ENCODE results near the gene CELF1.

Gene CELF1

DNA sequence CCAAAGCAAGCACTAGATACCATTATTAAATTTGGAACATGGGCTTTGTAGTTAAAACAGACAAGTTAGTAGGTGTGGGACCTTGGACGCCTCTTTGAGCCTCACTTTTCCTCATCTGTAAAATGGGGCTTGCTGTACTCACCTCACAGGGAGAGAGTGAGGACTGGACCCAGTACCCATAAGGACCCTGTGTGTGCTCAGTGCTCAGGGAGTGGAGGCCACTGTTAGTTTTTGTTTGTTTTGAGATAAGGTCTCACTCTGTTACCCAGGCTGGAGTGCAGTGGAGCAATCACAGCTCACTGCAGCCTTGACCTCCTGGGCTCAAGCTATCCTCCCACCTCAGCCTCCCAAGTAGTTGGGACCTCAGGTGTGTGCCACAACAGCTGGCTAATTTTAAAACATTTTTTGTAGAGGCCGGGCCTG lies 112.9 kb downstream of the CELF1 start:
- no peak overlapping the region for H3K9ac ChIP-seq (ENCODE audit: low read depth, low read length)
- no peak overlapping the region for H3K4me3 ChIP-seq (ENCODE audit: low read length)
- no peaks in the 10 kb centered on the region for H3K4me1 ChIP-seq (ENCODE audit: control insufficient read depth, insufficient read depth, low read length)
- no peak overlapping the region for H3K4me2 ChIP-seq (ENCODE audit: low read length)
- H3K27me3 ChIP-seq (ENCODE audit: control insufficient read depth, insufficient read depth, low read length) = no peaks in the 10 kb centered on the region
- H3K36me3 ChIP-seq (ENCODE audit: insufficient read depth, low read length) = peaks cover 15% of the 10 kb centered on the region
- no peaks in the 10 kb centered on the region for H3K9me3 ChIP-seq (replicated peaks; ENCODE audit: low read length)

DNA sequence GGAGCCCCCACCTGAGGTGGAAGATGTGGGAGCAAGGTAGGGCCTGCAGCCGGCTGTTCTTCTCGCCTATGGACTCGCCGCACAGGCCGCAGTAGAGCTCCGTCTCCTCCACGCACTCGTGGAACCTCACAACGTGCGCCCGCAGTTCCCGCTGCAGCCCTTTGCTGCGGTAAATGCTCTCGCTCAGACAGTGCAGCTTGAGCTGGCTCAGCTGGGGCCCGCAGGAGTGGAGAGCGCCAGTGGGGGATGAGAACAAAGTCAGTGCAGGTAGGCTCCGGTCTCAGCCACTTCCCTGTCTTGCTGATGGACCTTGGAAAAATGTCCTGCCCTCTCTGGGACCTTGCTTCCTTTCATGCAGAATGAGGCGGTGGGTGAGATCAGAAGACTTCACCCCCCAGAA lies 114.2 kb downstream of the CELF1 start:
- H3K4me1 ChIP-seq (ENCODE audit: control insufficient read depth, insufficient read depth, low read length) = peaks cover 12% of the 10 kb centered on the region
- H3K4me3 ChIP-seq (ENCODE audit: low read length) = no peak overlapping the region
- H3K4me2 ChIP-seq (ENCODE audit: low read length) = no peak overlapping the region
- no peaks in the 10 kb centered on the region for H3K9me3 ChIP-seq (replicated peaks; ENCODE audit: low read length)
- H3K9ac ChIP-seq (ENCODE audit: low read depth, low read length) = no peak overlapping the region
- H3K27me3 ChIP-seq (ENCODE audit: control insufficient read depth, insufficient read depth, low read length) = no peaks in the 10 kb centered on the region
- H3K36me3 ChIP-seq (ENCODE audit: insufficient read depth, low read length) = peaks cover 15% of the 10 kb centered on the region

DNA sequence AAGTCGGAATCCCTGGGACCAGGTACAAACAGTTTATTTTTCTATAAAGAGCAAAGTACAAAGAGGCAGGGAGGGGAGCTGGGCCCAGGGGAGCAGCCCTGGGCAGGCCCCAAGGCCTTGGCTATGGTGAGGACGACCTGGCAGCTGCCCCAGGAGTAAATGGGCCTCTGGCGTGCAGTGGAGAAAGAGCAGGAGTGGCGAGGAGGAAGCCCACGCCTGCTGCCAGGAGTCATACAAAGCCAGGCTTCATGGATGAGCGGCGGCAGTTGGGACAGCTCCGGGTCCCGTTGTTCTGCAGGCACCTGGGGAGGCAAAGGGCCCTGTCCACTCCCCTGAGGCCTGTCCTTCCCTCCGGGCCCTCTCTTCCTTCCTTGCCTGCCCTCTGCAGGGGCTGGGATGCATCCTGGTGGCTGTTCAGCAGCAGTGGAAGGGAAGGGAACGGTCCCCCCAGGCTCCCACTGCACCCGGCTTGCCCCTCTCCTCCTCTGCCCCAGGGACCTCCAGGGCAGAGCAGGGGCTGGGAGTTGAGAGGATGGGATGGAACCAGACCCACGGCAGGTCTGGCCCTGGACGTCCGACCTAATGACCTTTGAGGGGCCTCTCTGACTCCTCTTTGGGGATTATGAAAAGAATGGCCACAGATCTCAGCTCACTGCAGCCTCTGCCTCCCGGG lies 115.0 kb downstream of the CELF1 start:
- H3K9ac ChIP-seq (ENCODE audit: low read depth, low read length) = no peak overlapping the region
- H3K27me3 ChIP-seq (ENCODE audit: control insufficient read depth, insufficient read depth, low read length) = no peaks in the 10 kb centered on the region
- peaks cover 16% of the 10 kb centered on the region for H3K4me1 ChIP-seq (ENCODE audit: control insufficient read depth, insufficient read depth, low read length)

DNA sequence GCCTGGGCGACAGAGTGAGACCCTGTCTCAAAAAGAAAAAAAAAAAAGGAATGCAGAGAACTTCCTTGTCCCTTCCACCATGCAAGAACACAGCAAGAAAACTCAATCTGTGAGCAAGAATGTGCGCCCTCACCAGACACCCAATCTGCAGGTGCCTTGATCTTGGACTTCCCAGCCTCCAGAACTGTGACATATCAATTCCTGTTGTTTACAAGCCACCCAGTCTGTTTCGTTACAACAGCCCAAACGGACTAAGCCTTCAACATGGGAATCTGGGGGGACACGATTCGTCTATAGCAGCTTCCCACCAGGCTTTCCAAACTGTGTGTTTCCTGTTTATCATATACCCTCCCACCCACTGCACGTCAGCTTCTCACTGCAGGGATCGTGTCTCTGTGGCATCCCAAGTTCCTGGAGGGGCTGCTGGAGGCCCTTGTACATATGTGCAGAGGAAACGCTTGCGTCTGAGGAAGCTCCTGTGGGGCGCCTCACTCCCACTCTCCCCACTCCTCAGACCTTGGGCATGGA lies 115.7 kb downstream of the CELF1 start:
- Histone ChIP-seq H3K36me3 (ENCODE audit: insufficient read depth, low read length) (peaks cover 5% of the 10 kb centered on the region), H3K27me3 (ENCODE audit: control insufficient read depth, insufficient read depth, low read length) (no peaks in the 10 kb centered on the region), H3K4me3 (ENCODE audit: low read length) (no peak overlapping the region), H3K9me3 (replicated peaks; ENCODE audit: low read length) (no peaks in the 10 kb centered on the region), H3K4me1 (ENCODE audit: control insufficient read depth, insufficient read depth, low read length) (peaks cover 16% of the 10 kb centered on the region), H3K9ac (ENCODE audit: low read depth, low read length) (no peak overlapping the region), H3K4me2 (ENCODE audit: low read length) (no peak overlapping the region)

More for the DNA sequence above, 115.0 kb downstream of the CELF1 start:
- Histone ChIP-seq H3K4me3 (ENCODE audit: low read length) (no peak overlapping the region), H3K4me2 (ENCODE audit: low read length) (no peak overlapping the region), H3K9me3 (replicated peaks; ENCODE audit: low read length) (no peaks in the 10 kb centered on the region), H3K36me3 (ENCODE audit: insufficient read depth, low read length) (peaks cover 9% of the 10 kb centered on the region)

DNA sequence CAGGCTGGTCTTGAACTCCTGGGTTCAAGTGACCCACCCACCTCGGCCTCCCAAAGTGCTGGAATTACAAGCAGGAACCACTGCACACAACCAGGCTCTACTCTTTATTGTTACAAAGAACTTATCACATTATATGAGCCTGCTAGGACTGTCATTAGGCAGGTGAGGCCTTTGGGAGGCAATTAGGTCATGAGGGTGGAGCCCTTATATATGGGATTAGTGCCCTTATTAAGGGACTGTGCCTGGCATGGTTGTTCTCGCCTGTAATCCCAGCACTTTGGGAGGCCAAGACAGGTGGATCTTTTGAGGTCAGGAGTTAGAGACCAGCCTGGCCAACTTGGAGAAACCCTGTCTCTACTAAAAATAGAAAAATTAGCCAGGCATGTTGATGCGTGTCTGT lies 116.2 kb downstream of the CELF1 start:
- no peak overlapping the region for H3K9ac ChIP-seq (ENCODE audit: low read depth, low read length)
- H3K36me3 ChIP-seq (ENCODE audit: insufficient read depth, low read length) = peaks cover 5% of the 10 kb centered on the region
- H3K27me3 ChIP-seq (ENCODE audit: control insufficient read depth, insufficient read depth, low read length) = no peaks in the 10 kb centered on the region
- no peak overlapping the region for H3K4me3 ChIP-seq (ENCODE audit: low read length)
- H3K4me2 ChIP-seq (ENCODE audit: low read length) = no peak overlapping the region
- peaks cover 16% of the 10 kb centered on the region for H3K4me1 ChIP-seq (ENCODE audit: control insufficient read depth, insufficient read depth, low read length)
- H3K9me3 ChIP-seq (replicated peaks; ENCODE audit: low read length) = no peaks in the 10 kb centered on the region

DNA sequence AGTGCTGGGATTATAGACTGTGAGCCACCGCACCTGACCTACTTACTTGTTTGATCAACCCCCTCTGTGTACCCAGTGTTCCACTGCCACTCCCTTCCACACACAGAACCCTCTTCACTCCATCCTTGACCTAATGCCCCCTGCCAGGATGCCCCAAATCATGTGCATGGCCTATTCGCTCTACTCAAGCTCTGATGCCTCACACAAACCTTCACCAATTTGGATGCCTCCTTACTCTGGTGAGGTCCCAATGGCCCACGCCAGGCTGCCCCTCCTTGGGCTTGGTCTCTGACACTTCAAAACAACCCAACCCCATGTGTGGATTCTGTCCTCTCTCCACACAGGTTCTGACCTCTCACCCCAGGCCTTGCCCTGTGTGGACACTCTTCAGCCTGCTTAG lies 117.2 kb downstream of the CELF1 start:
- Histone ChIP-seq H3K27me3 (ENCODE audit: control insufficient read depth, insufficient read depth, low read length) (no peaks in the 10 kb centered on the region), H3K4me1 (ENCODE audit: control insufficient read depth, insufficient read depth, low read length) (peaks cover 16% of the 10 kb centered on the region), H3K9ac (ENCODE audit: low read depth, low read length) (no peak overlapping the region), H3K4me2 (ENCODE audit: low read length) (no peak overlapping the region), H3K4me3 (ENCODE audit: low read length) (no peak overlapping the region), H3K36me3 (ENCODE audit: insufficient read depth, low read length) (no peaks in the 10 kb centered on the region), H3K9me3 (replicated peaks; ENCODE audit: low read length) (no peaks in the 10 kb centered on the region)

DNA sequence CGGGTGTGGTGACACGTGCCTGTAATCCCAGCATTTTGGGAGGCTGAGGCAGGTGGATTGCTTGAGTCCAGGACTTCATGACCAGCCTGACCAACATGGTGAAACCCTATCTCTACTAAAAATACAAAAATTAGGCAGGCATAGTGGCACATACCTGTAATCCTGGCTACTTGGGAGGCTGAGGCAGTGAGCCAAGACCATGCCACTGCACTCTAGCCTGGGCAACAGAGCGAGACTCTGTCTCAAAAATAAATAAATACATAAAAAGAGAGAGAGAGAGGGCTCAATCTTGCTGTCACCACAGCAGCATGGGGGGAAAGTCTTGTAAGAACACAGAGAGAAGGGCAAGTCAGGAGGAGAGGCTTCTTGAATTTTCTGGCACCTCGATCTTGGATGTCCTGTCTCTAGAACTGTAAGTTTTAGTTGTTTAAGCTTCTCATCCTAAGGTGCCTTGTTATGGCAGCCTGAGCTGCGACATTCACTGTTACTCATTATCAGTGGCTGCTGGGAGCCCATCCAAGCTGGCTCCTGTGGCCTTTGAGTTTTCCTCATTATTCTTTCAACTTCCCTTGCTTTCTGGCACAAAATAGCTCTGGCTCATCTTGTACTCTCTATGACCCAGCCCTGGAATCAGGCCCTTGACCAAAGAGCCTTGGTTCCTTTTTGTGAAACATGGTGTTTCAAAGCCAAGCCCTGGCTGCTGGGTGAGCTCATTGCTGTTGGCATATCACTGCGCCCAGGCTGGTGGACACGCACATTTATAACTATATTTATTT lies 118.7 kb downstream of the CELF1 start:
- Histone ChIP-seq H3K9ac (ENCODE audit: low read depth, low read length) (no peak overlapping the region), H3K4me2 (ENCODE audit: low read length) (no peak overlapping the region), H3K36me3 (ENCODE audit: insufficient read depth, low read length) (no peaks in the 10 kb centered on the region), H3K4me3 (ENCODE audit: low read length) (no peak overlapping the region), H3K4me1 (ENCODE audit: control insufficient read depth, insufficient read depth, low read length) (peaks cover 16% of the 10 kb centered on the region), H3K9me3 (replicated peaks; ENCODE audit: low read length) (no peaks in the 10 kb centered on the region), H3K27me3 (ENCODE audit: control insufficient read depth, insufficient read depth, low read length) (no peaks in the 10 kb centered on the region)

DNA sequence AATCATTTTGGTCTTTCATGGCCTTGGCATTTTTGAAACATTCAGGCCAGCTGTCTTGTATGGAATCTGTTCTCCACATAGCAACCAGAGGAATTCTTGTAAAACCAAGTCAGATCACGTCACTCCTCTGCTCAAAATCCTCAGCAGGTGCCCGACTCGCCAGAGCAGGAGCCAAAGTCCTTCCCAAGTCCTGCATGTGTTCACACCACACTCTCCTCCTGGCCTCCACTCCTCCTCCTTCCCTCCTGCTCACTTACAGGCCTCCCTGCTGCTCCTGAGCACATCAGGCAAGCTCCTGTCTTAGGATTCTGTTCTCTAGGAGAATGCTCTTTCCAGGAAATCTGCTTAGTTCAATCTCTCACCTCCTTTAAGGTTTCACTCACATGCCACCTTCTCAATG lies 119.8 kb downstream of the CELF1 start:
- no peak overlapping the region for H3K4me3 ChIP-seq (ENCODE audit: low read length)
- H3K4me1 ChIP-seq (ENCODE audit: control insufficient read depth, insufficient read depth, low read length) = peaks cover 16% of the 10 kb centered on the region
- H3K4me2 ChIP-seq (ENCODE audit: low read length) = no peak overlapping the region
- no peaks in the 10 kb centered on the region for H3K9me3 ChIP-seq (replicated peaks; ENCODE audit: low read length)
- no peaks in the 10 kb centered on the region for H3K27me3 ChIP-seq (ENCODE audit: control insufficient read depth, insufficient read depth, low read length)
- H3K36me3 ChIP-seq (ENCODE audit: insufficient read depth, low read length) = no peaks in the 10 kb centered on the region
- H3K9ac ChIP-seq (ENCODE audit: low read depth, low read length) = no peak overlapping the region

DNA sequence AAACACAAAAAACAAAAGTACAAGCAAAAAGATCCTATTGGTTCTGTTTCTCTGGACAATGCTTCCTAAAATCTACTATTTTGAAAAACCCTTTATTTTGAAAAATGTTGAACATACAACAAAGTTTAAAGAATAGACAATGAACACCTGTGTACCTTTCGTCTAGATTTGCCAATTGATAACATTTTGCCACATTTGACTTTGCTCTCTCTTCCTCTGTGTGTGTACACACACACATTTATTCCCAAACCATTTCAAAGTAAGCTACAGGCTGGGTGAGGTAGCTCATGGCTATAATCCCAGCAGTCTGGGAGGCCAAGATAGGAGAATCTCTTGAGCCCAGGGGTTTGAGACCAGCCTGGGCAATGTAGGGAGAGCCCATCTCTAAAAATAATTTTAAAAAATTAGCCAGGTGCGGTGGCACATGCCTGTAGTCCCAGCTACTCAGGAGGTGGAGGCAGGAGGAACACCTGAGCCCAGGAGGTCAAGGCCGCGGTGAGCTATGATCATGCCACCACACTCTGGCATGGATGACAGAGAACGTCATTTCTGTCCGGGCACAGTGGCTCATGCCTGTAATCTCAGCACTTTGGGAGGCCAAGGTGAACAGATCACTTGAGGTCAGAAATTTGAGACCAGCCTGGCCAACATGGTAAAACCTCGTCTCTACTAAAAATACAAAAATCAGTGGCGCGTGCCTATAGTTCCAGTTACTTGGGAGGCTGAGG lies 121.4 kb downstream of the CELF1 start:
- H3K4me2 ChIP-seq (ENCODE audit: low read length) = no peak overlapping the region

DNA sequence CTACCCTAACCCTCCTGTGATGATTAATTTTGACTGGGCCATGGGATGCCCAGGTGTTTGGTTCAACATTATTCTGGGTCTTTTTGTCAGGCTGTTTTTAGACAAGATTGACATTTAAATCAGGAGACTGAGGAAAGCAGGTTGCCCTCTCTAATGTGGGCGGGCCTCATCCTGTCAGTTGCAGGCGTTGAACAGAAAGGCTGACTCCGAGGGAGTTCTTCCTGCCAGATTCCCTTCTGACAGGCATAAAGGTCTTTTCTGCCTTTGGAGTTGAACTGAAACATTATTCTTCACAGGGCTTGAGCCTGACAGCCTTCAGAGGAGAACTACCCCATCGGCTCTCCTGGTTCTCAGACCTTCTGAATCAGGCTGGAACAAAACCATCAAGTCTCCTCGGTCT lies 122.4 kb downstream of the CELF1 start:
- H3K9ac ChIP-seq (ENCODE audit: low read depth, low read length) = no peak overlapping the region
- H3K36me3 ChIP-seq (ENCODE audit: insufficient read depth, low read length) = no peaks in the 10 kb centered on the region
- H3K4me1 ChIP-seq (ENCODE audit: control insufficient read depth, insufficient read depth, low read length) = peaks cover 16% of the 10 kb centered on the region
- H3K9me3 ChIP-seq (replicated peaks; ENCODE audit: low read length) = no peaks in the 10 kb centered on the region
- H3K4me3 ChIP-seq (ENCODE audit: low read length) = no peak overlapping the region
- H3K27me3 ChIP-seq (ENCODE audit: control insufficient read depth, insufficient read depth, low read length) = no peaks in the 10 kb centered on the region
- no peak overlapping the region for H3K4me2 ChIP-seq (ENCODE audit: low read length)

More for the DNA sequence above, 121.4 kb downstream of the CELF1 start:
- Histone ChIP-seq H3K9me3 (replicated peaks; ENCODE audit: low read length) (no peaks in the 10 kb centered on the region), H3K4me3 (ENCODE audit: low read length) (no peak overlapping the region), H3K4me1 (ENCODE audit: control insufficient read depth, insufficient read depth, low read length) (peaks cover 16% of the 10 kb centered on the region), H3K9ac (ENCODE audit: low read depth, low read length) (no peak overlapping the region), H3K27me3 (ENCODE audit: control insufficient read depth, insufficient read depth, low read length) (no peaks in the 10 kb centered on the region), H3K36me3 (ENCODE audit: insufficient read depth, low read length) (no peaks in the 10 kb centered on the region)
